GM23338 (cell line): ENCODE data around the gene IGFLR1. TPM values are rescaled to one million over a fixed set of nuclear protein-coding genes. Genes with fewer than 3 reads are reported as not detected.

Source experiments
- ATAC-seq: fragments of 200-7000 bp; cut with Tn5 transposase; 3 replicates; pipeline ENCODE4 v1.9.1; 2020
- DNase-seq: peaks from one replicate; pipeline ENCODE4 v3.0.0-alpha.2; 2015; ENCODE audit warnings: low spot score
- H2AFZ ChIP-seq: fragments of 200-600 bp; sonication (generic); 2 replicates; pipeline ENCODE4 v1.8.0; 2016; ENCODE audit warnings: antibody characterized with exemption, mild to moderate bottlenecking, moderate library complexity
- H3F3A ChIP-seq: fragments of 200-600 bp; sonication (generic); replicated peaks from 2 replicates; pipeline ENCODE4 v1.8.0; 2017; ENCODE audit warnings: antibody characterized with exemption, mixed run types, low read depth
- H3K27ac ChIP-seq: fragments of 200-600 bp; sonication (generic); 2 replicates; pipeline ENCODE4 v1.6.1; 2016; ENCODE audit warnings: low read depth
- H3K27me3 ChIP-seq: fragments of 200-600 bp; sonication (generic); 2 replicates; pipeline ENCODE4 v1.8.0; 2016; ENCODE audit warnings: mild to moderate bottlenecking, mixed run types, moderate library complexity; ENCODE audit not compliant: insufficient read depth
- H3K36me3 ChIP-seq: fragments of 200-600 bp; sonication (generic); 2 replicates; pipeline ENCODE4 v1.8.0; 2016; ENCODE audit warnings: mild to moderate bottlenecking; ENCODE audit not compliant: insufficient read depth
- H3K4me1 ChIP-seq: fragments of 200-600 bp; sonication (generic); 2 replicates; pipeline ENCODE4 v1.8.0; 2016; ENCODE audit warnings: mild to moderate bottlenecking, moderate library complexity; ENCODE audit not compliant: insufficient read depth
- H3K4me2 ChIP-seq: fragments of 200-600 bp; sonication (generic); 2 replicates; pipeline ENCODE4 v1.7.1; 2017; ENCODE audit warnings: mixed run types
- H3K4me3 ChIP-seq: fragments of 200-600 bp; sonication (generic); 2 replicates; pipeline ENCODE4 v1.6.1; 2016; ENCODE audit warnings: mixed run types
- H3K79me2 ChIP-seq: fragments of 200-600 bp; sonication (generic); replicated peaks from 2 replicates; pipeline ENCODE4 v1.8.0; 2017; ENCODE audit warnings: mild to moderate bottlenecking; ENCODE audit not compliant: insufficient read depth
- H3K9me2 ChIP-seq: fragments of 200-600 bp; sonication (generic); 2 replicates; pipeline ENCODE4 v1.8.0; 2017; ENCODE audit not compliant: insufficient read depth
- H4K20me1 ChIP-seq: fragments of 200-600 bp; sonication (generic); replicated peaks from 2 replicates; pipeline ENCODE4 v1.8.0; 2017; ENCODE audit warnings: mild to moderate bottlenecking; ENCODE audit not compliant: insufficient read depth
- H3K27ac Mint-ChIP-seq: 2 replicates; pipeline ENCODE4 v1.8.0; 2020; ENCODE audit warnings: inconsistent platforms, mild to moderate bottlenecking, moderate library complexity, mixed read lengths
- H3K27me3 Mint-ChIP-seq: 3 replicates; pipeline ENCODE4 v1.8.0; 2022; ENCODE audit warnings: low read depth, mild to moderate bottlenecking, moderate library complexity, mixed read lengths, inconsistent platforms; ENCODE audit not compliant: insufficient read depth, poor library complexity
- H3K36me3 Mint-ChIP-seq: 3 replicates; pipeline ENCODE4 v1.8.0; 2021; ENCODE audit warnings: low read depth, mild to moderate bottlenecking, inconsistent platforms, moderate library complexity, mixed read lengths
- H3K4me1 Mint-ChIP-seq: 3 replicates; pipeline ENCODE4 v1.8.0; 2020; ENCODE audit warnings: mild to moderate bottlenecking, inconsistent platforms, mixed read lengths
- H3K4me3 Mint-ChIP-seq: 3 replicates; pipeline ENCODE4 v1.8.0; 2021; ENCODE audit warnings: moderate library complexity, mild to moderate bottlenecking, inconsistent platforms, mixed read lengths
- H3K9me3 Mint-ChIP-seq: 3 replicates; pipeline ENCODE4 v1.8.0; 2020; ENCODE audit warnings: moderate library complexity, mild to moderate bottlenecking, inconsistent platforms, mixed read lengths
- CREB1 ChIP-seq: fragments of 250-450 bp; sonication (Bioruptor Pico); IDR thresholded peaks from 2 replicates; pipeline ENCODE4 v1.5.0; 2020; ENCODE audit warnings: low read depth, mild to moderate bottlenecking, moderate library complexity
- EZH2 ChIP-seq: fragments of 200-600 bp; sonication (generic); IDR thresholded peaks from one replicate; pipeline ENCODE4 v1.8.0; 2017; ENCODE audit warnings: antibody characterized with exemption, mild to moderate bottlenecking, low read depth; ENCODE audit not compliant: unreplicated experiment
- EZH2phosphoT487 ChIP-seq: fragments of 200-600 bp; sonication (generic); IDR thresholded peaks from one replicate; pipeline ENCODE4 v1.8.1; 2018; ENCODE audit warnings: antibody characterized with exemption; ENCODE audit not compliant: unreplicated experiment
- JUNB ChIP-seq: IDR thresholded peaks from one replicate; pipeline ENCODE4 v1.6.1; 2016; ENCODE audit warnings: antibody characterized with exemption; ENCODE audit not compliant: unreplicated experiment
- NANOG ChIP-seq: IDR thresholded peaks from 2 replicates; pipeline ENCODE4 v1.6.1; 2016; ENCODE audit warnings: antibody characterized with exemption, borderline replicate concordance
- POLR2AphosphoS5 ChIP-seq: IDR thresholded peaks from 2 replicates; pipeline ENCODE4 v1.6.1; 2016; ENCODE audit warnings: antibody characterized with exemption, low read depth
- STAT1 ChIP-seq: IDR thresholded peaks from one replicate; pipeline ENCODE4 v1.6.1; 2016; ENCODE audit warnings: antibody characterized with exemption; ENCODE audit not compliant: unreplicated experiment
- ZNF114 ChIP-seq: fragments of 250-450 bp; sonication (Bioruptor Pico); IDR thresholded peaks from 2 replicates; pipeline ENCODE4 v1.5.0; 2020; ENCODE audit warnings: mild to moderate bottlenecking, moderate library complexity
- ZNF331 ChIP-seq: fragments of 250-450 bp; sonication (Bioruptor Pico); IDR thresholded peaks from 2 replicates; pipeline ENCODE4 v1.5.0; 2020; ENCODE audit warnings: low read depth, mild to moderate bottlenecking, moderate library complexity
- polyA plus RNA-seq: library from polyadenylated mRNA; unstranded; fragments of >200 nt; fragmentation: Nextera tagmentation; extraction: Ambion mirVana; gene quantifications from 2 replicates; pipeline ENCODE4 v1.2.1, GENCODE V29; 2016
- total RNA-seq: library from RNA; depleted of rRNA; stranded (reverse); fragments of >200 nt; shearing (Covaris generic); gene quantifications from 2 replicates; pipeline ENCODE4 v1.2.3, GENCODE V29; 2014
- TF ChIP-seq, protein P1 (sequence below): fragments of 250-450 bp; sonication (Bioruptor Pico); IDR thresholded peaks from 2 replicates; pipeline ENCODE4 v1.5.0; 2020; ENCODE audit warnings: mild to moderate bottlenecking, moderate library complexity
- TF ChIP-seq, protein P2 (sequence below): IDR thresholded peaks from 2 replicates; pipeline ENCODE4 v1.6.1; 2016; ENCODE audit warnings: antibody characterized with exemption
- TF ChIP-seq, protein P3 (sequence below), 2 experiments: fragments of 200-600 bp in 1 of 2; sonication (generic) in 1 of 2; conservative IDR thresholded peaks; 2 replicates each; pipeline versions ENCODE4 v1.5.1 to v1.6.1; 2016 to 2017; ENCODE audit warnings: antibody characterized with exemption in 2 of 2, low read depth in 2 of 2, mild to moderate bottlenecking in 2 of 2, moderate library complexity in 1 of 2
- TF ChIP-seq, protein P4 (sequence below): IDR thresholded peaks from one replicate; pipeline ENCODE4 v1.6.1; 2018; ENCODE audit warnings: antibody characterized with exemption; ENCODE audit not compliant: unreplicated experiment

IGFLR1 gene
- total and polyA plus RNA-seq, 2 experiments from 2014 or later: 14.4 to 17.8 TPM

DNA sequence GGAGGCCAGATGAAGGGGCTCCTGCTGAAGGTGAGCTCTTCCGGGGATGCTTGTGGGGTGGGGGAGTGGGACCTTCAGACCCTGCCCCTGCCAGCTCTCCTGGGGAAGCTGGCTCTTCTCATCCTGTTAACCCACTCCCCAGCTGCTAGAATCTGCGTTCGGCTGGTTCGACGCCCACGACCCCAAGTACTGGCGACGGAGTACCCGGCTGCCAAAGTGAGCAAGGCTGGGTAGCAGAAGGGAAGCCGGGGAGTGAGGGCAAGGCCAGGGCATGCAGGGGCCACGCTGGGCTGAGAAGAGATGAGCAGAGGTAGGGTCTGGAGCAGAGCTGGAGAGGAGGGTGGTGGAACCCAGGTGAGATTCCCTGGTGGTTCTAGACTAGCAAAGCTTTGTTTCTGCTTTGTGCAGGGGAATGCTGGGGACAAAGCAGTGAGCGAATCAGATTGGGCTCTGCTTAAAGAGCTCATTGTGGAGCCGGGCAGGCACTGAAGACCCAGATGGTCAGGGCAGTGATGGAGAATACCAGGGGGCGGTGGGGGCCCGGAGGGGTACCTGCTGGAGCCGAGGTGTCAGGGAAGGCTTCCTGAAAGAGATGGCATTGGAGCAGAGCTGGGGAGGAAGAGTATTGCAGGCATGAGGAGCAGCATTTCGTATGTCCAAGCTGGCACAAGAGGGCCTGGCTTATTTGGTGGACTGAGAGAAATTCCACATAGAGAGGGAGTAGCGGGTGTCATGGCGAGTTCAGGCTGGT, 14.1 kb downstream of the IGFLR1 start:
- Histone ChIP-seq H3K4me1 (no peaks in the 10 kb centered on the region), H3K79me2 (no peaks in the 10 kb centered on the region), H3K36me3 (peaks cover 29% of the 10 kb centered on the region; the same call in 1 of the 2 replicates), H2AFZ (no peak overlapping the region), H3K4me3 (no peak overlapping the region), H3F3A (no peaks in the 10 kb centered on the region), H3K27ac (no peak overlapping the region), H3K27me3 (no peaks in the 10 kb centered on the region), H3K9me2 (no peaks in the 10 kb centered on the region), H4K20me1 (peaks cover 5% of the 10 kb centered on the region), H3K4me2 (no peak overlapping the region)
- ATAC-seq: no peak
- H3K9me3 Mint-ChIP-seq: no peaks in the 10 kb centered on the region
- H3K4me3 Mint-ChIP-seq: no peak overlapping the region
- H3K4me1 Mint-ChIP-seq: no peaks in the 10 kb centered on the region
- no peak overlapping the region for H3K27ac Mint-ChIP-seq
- TF ChIP-seq STAT1: no peak
- no peak for TF ChIP-seq EZH2phosphoT487
- TF ChIP-seq EZH2: no peak
- TF ChIP-seq ZNF331 (CRISPR knock-in tag): no peak
- TF ChIP-seq, protein P1, sequence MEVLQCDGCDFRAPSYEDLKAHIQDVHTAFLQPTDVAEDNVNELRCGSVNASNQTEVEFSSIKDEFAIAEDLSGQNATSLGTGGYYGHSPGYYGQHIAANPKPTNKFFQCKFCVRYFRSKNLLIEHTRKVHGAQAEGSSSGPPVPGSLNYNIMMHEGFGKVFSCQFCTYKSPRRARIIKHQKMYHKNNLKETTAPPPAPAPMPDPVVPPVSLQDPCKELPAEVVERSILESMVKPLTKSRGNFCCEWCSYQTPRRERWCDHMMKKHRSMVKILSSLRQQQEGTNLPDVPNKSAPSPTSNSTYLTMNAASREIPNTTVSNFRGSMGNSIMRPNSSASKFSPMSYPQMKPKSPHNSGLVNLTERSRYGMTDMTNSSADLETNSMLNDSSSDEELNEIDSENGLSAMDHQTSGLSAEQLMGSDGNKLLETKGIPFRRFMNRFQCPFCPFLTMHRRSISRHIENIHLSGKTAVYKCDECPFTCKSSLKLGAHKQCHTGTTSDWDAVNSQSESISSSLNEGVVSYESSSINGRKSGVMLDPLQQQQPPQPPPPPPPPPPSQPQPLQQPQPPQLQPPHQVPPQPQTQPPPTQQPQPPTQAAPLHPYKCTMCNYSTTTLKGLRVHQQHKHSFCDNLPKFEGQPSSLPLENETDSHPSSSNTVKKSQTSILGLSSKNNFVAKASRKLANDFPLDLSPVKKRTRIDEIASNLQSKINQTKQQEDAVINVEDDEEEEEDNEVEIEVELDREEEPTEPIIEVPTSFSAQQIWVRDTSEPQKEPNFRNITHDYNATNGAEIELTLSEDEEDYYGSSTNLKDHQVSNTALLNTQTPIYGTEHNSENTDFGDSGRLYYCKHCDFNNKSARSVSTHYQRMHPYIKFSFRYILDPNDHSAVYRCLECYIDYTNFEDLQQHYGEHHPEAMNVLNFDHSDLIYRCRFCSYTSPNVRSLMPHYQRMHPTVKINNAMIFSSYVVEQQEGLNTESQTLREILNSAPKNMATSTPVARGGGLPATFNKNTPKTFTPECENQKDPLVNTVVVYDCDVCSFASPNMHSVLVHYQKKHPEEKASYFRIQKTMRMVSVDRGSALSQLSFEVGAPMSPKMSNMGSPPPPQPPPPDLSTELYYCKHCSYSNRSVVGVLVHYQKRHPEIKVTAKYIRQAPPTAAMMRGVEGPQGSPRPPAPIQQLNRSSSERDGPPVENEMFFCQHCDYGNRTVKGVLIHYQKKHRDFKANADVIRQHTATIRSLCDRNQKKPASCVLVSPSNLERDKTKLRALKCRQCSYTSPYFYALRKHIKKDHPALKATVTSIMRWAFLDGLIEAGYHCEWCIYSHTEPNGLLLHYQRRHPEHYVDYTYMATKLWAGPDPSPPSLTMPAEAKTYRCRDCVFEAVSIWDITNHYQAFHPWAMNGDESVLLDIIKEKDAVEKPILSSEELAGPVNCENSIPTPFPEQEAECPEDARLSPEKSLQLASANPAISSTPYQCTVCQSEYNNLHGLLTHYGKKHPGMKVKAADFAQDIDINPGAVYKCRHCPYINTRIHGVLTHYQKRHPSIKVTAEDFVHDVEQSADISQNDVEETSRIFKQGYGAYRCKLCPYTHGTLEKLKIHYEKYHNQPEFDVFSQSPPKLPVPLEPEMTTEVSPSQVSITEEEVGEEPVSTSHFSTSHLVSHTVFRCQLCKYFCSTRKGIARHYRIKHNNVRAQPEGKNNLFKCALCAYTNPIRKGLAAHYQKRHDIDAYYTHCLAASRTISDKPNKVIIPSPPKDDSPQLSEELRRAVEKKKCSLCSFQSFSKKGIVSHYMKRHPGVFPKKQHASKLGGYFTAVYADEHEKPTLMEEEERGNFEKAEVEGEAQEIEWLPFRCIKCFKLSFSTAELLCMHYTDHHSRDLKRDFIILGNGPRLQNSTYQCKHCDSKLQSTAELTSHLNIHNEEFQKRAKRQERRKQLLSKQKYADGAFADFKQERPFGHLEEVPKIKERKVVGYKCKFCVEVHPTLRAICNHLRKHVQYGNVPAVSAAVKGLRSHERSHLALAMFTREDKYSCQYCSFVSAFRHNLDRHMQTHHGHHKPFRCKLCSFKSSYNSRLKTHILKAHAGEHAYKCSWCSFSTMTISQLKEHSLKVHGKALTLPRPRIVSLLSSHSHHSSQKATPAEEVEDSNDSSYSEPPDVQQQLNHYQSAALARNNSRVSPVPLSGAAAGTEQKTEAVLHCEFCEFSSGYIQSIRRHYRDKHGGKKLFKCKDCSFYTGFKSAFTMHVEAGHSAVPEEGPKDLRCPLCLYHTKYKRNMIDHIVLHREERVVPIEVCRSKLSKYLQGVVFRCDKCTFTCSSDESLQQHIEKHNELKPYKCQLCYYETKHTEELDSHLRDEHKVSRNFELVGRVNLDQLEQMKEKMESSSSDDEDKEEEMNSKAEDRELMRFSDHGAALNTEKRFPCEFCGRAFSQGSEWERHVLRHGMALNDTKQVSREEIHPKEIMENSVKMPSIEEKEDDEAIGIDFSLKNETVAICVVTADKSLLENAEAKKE: no peak
- TF ChIP-seq CREB1 (CRISPR knock-in tag): no peak
- no peak for TF ChIP-seq POLR2AphosphoS5
- TF ChIP-seq ZNF114 (CRISPR knock-in tag): no peak
- no peak for TF ChIP-seq NANOG
- TF ChIP-seq JUNB: no peak
- TF ChIP-seq, protein P2, sequence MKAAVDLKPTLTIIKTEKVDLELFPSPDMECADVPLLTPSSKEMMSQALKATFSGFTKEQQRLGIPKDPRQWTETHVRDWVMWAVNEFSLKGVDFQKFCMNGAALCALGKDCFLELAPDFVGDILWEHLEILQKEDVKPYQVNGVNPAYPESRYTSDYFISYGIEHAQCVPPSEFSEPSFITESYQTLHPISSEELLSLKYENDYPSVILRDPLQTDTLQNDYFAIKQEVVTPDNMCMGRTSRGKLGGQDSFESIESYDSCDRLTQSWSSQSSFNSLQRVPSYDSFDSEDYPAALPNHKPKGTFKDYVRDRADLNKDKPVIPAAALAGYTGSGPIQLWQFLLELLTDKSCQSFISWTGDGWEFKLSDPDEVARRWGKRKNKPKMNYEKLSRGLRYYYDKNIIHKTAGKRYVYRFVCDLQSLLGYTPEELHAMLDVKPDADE: no peak
- TF ChIP-seq, protein P3, sequence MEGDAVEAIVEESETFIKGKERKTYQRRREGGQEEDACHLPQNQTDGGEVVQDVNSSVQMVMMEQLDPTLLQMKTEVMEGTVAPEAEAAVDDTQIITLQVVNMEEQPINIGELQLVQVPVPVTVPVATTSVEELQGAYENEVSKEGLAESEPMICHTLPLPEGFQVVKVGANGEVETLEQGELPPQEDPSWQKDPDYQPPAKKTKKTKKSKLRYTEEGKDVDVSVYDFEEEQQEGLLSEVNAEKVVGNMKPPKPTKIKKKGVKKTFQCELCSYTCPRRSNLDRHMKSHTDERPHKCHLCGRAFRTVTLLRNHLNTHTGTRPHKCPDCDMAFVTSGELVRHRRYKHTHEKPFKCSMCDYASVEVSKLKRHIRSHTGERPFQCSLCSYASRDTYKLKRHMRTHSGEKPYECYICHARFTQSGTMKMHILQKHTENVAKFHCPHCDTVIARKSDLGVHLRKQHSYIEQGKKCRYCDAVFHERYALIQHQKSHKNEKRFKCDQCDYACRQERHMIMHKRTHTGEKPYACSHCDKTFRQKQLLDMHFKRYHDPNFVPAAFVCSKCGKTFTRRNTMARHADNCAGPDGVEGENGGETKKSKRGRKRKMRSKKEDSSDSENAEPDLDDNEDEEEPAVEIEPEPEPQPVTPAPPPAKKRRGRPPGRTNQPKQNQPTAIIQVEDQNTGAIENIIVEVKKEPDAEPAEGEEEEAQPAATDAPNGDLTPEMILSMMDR (conservative IDR thresholded peaks at IDR 0.05; ENCODE audit: low read depth in 2 of 2): no peak
- TF ChIP-seq, protein P4, sequence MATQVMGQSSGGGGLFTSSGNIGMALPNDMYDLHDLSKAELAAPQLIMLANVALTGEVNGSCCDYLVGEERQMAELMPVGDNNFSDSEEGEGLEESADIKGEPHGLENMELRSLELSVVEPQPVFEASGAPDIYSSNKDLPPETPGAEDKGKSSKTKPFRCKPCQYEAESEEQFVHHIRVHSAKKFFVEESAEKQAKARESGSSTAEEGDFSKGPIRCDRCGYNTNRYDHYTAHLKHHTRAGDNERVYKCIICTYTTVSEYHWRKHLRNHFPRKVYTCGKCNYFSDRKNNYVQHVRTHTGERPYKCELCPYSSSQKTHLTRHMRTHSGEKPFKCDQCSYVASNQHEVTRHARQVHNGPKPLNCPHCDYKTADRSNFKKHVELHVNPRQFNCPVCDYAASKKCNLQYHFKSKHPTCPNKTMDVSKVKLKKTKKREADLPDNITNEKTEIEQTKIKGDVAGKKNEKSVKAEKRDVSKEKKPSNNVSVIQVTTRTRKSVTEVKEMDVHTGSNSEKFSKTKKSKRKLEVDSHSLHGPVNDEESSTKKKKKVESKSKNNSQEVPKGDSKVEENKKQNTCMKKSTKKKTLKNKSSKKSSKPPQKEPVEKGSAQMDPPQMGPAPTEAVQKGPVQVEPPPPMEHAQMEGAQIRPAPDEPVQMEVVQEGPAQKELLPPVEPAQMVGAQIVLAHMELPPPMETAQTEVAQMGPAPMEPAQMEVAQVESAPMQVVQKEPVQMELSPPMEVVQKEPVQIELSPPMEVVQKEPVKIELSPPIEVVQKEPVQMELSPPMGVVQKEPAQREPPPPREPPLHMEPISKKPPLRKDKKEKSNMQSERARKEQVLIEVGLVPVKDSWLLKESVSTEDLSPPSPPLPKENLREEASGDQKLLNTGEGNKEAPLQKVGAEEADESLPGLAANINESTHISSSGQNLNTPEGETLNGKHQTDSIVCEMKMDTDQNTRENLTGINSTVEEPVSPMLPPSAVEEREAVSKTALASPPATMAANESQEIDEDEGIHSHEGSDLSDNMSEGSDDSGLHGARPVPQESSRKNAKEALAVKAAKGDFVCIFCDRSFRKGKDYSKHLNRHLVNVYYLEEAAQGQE: no peak
- DNase-seq: no peak
- peaks cover 13% of the 10 kb centered on the region for H3K27me3 Mint-ChIP-seq
- H3K36me3 Mint-ChIP-seq: peaks cover 77% of the 10 kb centered on the region
